AG10803 (cell line): ENCODE measurements around the gene ATMIN.

Experiments
- DNase-seq: peaks from one replicate; pipeline ENCODE4 v3.0.0; 2010; ENCODE audit warnings: low read depth
- H3K4me3 ChIP-seq: 2 replicates; pipeline ENCODE4 v1.5.1; 2011; ENCODE audit warnings: mild to moderate bottlenecking, low read length, control low read depth
- CTCF ChIP-seq: conservative IDR thresholded peaks from 2 replicates; pipeline ENCODE4 v1.5.1; 2011; ENCODE audit warnings: mild to moderate bottlenecking, low read length, control low read depth, inconsistent platforms

ATMIN gene

GRCh38 chr16:81095953-81096714 lies 60.5 kb downstream of the ATMIN start, which contains the start of gene GCSH:
Gene GCSH, minus strand, starts transcription at chr16:81096395. Its CDS starts 117 bp downstream, at chr16:81096278.
- DNase-seq, result peak; percentile 98
- TF ChIP-seq CTCF, result no peak
- H3K4me3 ChIP-seq, result peak within 1 kb of the TSS; percentile 74

- no peak for DNase-seq
- no peak for TF ChIP-seq CTCF
- H3K4me3 ChIP-seq, result peak overlapping the region; percentile 47
Measured at GRCh38 chr16:81096715-81097208, 61.1 kb downstream of the ATMIN start.
